Measurements from ENCODE around the gene PRRC2A. TPM values are rescaled to one million over a fixed set of nuclear protein-coding genes. Genes with fewer than 3 reads are reported as not detected.
"Not testable (repeated sequence)": the region's sequence is repeated elsewhere in the genome, so short reads cannot be mapped to it uniquely, and the experiment has no call there.

Gene PRRC2A
- total RNA-seq, 4 donors from 2014 or later, result 100 to 163 (median 113) TPM

GRCh38 chr6:31586599-31587281, 33.8 kb upstream of the PRRC2A start:
- no peak for TF ChIP-seq POLR2AphosphoS5 (IDR thresholded peaks at IDR 0.05)
- TF ChIP-seq EP300 (IDR thresholded peaks at IDR 0.05), result no peak
- TF ChIP-seq CTCF (IDR thresholded peaks at IDR 0.05), result no peak
- TF ChIP-seq POLR2A (IDR thresholded peaks at IDR 0.05), result no peak
- no peak for DNase-seq (ENCODE audit: low spot score in 2 of 2)
- H3K4me3 ChIP-seq, result no peak overlapping the region
- H3K4me1 ChIP-seq, result peaks cover 6% of the 10 kb centered on the region
- H3K27me3 ChIP-seq, result no peaks in the 10 kb centered on the region
- H3K27ac ChIP-seq, result no peak overlapping the region
- WGBS, result 56% methylated on average over 9 of the region's 9 CpGs
- no peaks in the 10 kb centered on the region for H3K36me3 ChIP-seq
- H3K9me3 ChIP-seq, result no peaks in the 10 kb centered on the region

- WGBS, result 64% methylated on average over 11 of the region's 12 CpGs
- Histone ChIP-seq H3K27me3 (no peaks in the 10 kb centered on the region), H3K4me1 (peaks cover 2% of the 10 kb centered on the region), H3K36me3 (no peaks in the 10 kb centered on the region), H3K9me3 (no peaks in the 10 kb centered on the region), H3K27ac (no peak overlapping the region), H3K4me3 (no peak overlapping the region)
- no peak for DNase-seq (ENCODE audit: low spot score in 2 of 2)
- TF ChIP-seq CTCF (IDR thresholded peaks at IDR 0.05) (no peak), EP300 (IDR thresholded peaks at IDR 0.05) (no peak), POLR2AphosphoS5 (IDR thresholded peaks at IDR 0.05) (no peak), POLR2A (IDR thresholded peaks at IDR 0.05) (no peak)
These were observed 32.4 kb upstream of the PRRC2A start for GRCh38 chr6:31587791-31588777.

- 40% methylated on average over 9 of the region's 9 CpGs for WGBS
These were observed 31.5 kb upstream of the PRRC2A start for GRCh38 chr6:31588871-31589650.

GRCh38 chr6:31590691-31591090, 29.8 kb upstream of the PRRC2A start:
- H3K9me3 ChIP-seq; DNase-seq (ENCODE audit: low spot score in 2 of 2); H3K27ac ChIP-seq; H3K27me3 ChIP-seq; H3K4me3 ChIP-seq; H3K36me3 ChIP-seq; H3K4me1 ChIP-seq: not testable (repeated sequence)
- WGBS, result 80% methylated on average over 5 of the region's 5 CpGs

More at GRCh38 chr6:31588871-31589650, 31.5 kb upstream of the PRRC2A start:
- DNase-seq (ENCODE audit: low spot score in 2 of 2), result no peak
- H3K27ac ChIP-seq, result no peak overlapping the region
- H3K9me3 ChIP-seq, result no peaks in the 10 kb centered on the region
- H3K27me3 ChIP-seq, result no peaks in the 10 kb centered on the region
- TF ChIP-seq POLR2AphosphoS5 (IDR thresholded peaks at IDR 0.05), result no peak
- TF ChIP-seq CTCF (IDR thresholded peaks at IDR 0.05), result no peak
- TF ChIP-seq POLR2A (IDR thresholded peaks at IDR 0.05), result no peak
- H3K4me1 ChIP-seq, result peaks cover 2% of the 10 kb centered on the region
- no peak overlapping the region for H3K4me3 ChIP-seq
- no peaks in the 10 kb centered on the region for H3K36me3 ChIP-seq

- H3K27me3 ChIP-seq, result no peaks in the 10 kb centered on the region
- no peaks in the 10 kb centered on the region for H3K9me3 ChIP-seq
- TF ChIP-seq EP300 (IDR thresholded peaks at IDR 0.05) (no peak), POLR2AphosphoS5 (IDR thresholded peaks at IDR 0.05) (no peak)
- no peak overlapping the region for H3K4me3 ChIP-seq
- H3K4me1 ChIP-seq, result peaks cover 2% of the 10 kb centered on the region
- no peaks in the 10 kb centered on the region for H3K36me3 ChIP-seq
- no peak for DNase-seq (ENCODE audit: low spot score in 2 of 2)
- 87% methylated on average over 7 of the region's 7 CpGs for WGBS
- no peak overlapping the region for H3K27ac ChIP-seq
These were observed 28.1 kb upstream of the PRRC2A start for GRCh38 chr6:31592396-31592771.

All from suprapubic skin (tissue), 4 donors.